A549 (cell line): ENCODE measurements around the gene FAM114A2. TPM values are rescaled to one million over a fixed set of nuclear protein-coding genes. Genes with fewer than 3 reads are reported as not detected.

Experiments
- ATAC-seq, 2 experiments: fragments of 200-7000 bp in 1 of 2; fragments of >200 bp in 1 of 2; cut with Nextera tagmentation in 1 of 2; cut with Tn5 transposase in 1 of 2; 3 replicates each; pipeline versions ENCODE4 v1.8.0 to v1.9.1; 2018 to 2020; ENCODE audit warnings: mild to moderate bottlenecking in 1 of 2, moderate library complexity in 1 of 2
- CTCF ChIA-PET: fragments of 300-600 bp; sonication (Branson Sonifier 250); formaldehyde crosslinking; extraction: SDS; loops from one replicate; lab custom pipeline; 2021; ENCODE audit warnings: antibody characterized with exemption, inconsistent platforms; lab: Yijun Ruan, JAX
- POLR2A ChIA-PET: fragments of 350-600 bp; formaldehyde crosslinking; extraction: SDS; loops from one replicate; lab custom pipeline; 2021; ENCODE audit warnings: antibody characterized with exemption, inconsistent platforms; lab: Yijun Ruan, JAX
- DNase-seq, 2 experiments: peaks; one replicate each; pipeline versions ENCODE4 v3.0.0 to v3.0.0-alpha.2; 2011 to 2016; ENCODE audit warnings: low read depth in 1 of 2, low spot score in 1 of 2
- FAIRE-seq: peaks from 2 replicates; lab custom pipeline; 2011; peaks lifted over from hg19 to GRCh38; lab: Jason Lieb, UNC
- H3K27ac ChIP-seq, 2 experiments: fragments of >200 bp; sonication (Bioruptor Twin); formaldehyde crosslinking; 3 replicates each; pipeline ENCODE4 v1.5.1; 2016 to 2017
- H3K4me1 ChIP-seq: fragments of >200 bp; sonication (Bioruptor Twin); formaldehyde crosslinking; 3 replicates; pipeline ENCODE4 v1.6.1; 2016
- H3K4me2 ChIP-seq: fragments of >200 bp; sonication (Bioruptor Twin); formaldehyde crosslinking; 3 replicates; pipeline ENCODE4 v1.6.1; 2016
- H3K4me3 ChIP-seq: fragments of >200 bp; sonication (Bioruptor Twin); formaldehyde crosslinking; 3 replicates; pipeline ENCODE4 v1.5.1; 2016
- H3K9me3 ChIP-seq: fragments of >200 bp; sonication (Bioruptor Twin); formaldehyde crosslinking; 3 replicates; pipeline ENCODE4 v1.6.1; 2016
- BCL3 ChIP-seq: fragments of >200 bp; sonication (Bioruptor Twin); formaldehyde crosslinking; IDR thresholded peaks from 3 replicates; pipeline ENCODE4 v1.6.1; 2016
- BHLHE40 ChIP-seq: IDR thresholded peaks from 2 replicates; pipeline ENCODE4 v1.6.1; 2012; ENCODE audit warnings: low read depth, low read length, inconsistent platforms
- CBX2 ChIP-seq: fragments of 200-600 bp; sonication (generic); IDR thresholded peaks from 2 replicates; pipeline ENCODE4 v1.6.1; 2016; ENCODE audit warnings: low read depth, mild to moderate bottlenecking, borderline replicate concordance
- CHD2 ChIP-seq: fragments of 150-350 bp; IDR thresholded peaks from 2 replicates; pipeline ENCODE4 v1.6.1; 2014; ENCODE audit warnings: low read length; ENCODE audit not compliant: partially characterized antibody
- EHMT2 ChIP-seq: fragments of 200-600 bp; sonication (generic); IDR thresholded peaks from 2 replicates; pipeline ENCODE4 v1.6.1; 2016; ENCODE audit warnings: antibody characterized with exemption, low read depth, mild to moderate bottlenecking, moderate library complexity
- EP300 ChIP-seq, 2 experiments: fragments of >200 bp; sonication (Bioruptor Twin); formaldehyde crosslinking; IDR thresholded peaks; 2 replicates in 1 of 2; 3 replicates in 1 of 2; pipeline ENCODE4 v1.6.1; 2016 to 2017
- FOXS1 ChIP-seq: fragments of 250-450 bp; sonication (Bioruptor Pico); IDR thresholded peaks from 2 replicates; pipeline ENCODE4 v1.5.0; 2020; ENCODE audit warnings: mild to moderate bottlenecking, moderate library complexity
- GATA3 ChIP-seq: IDR thresholded peaks from 2 replicates; pipeline ENCODE4 v1.6.1; 2012; ENCODE audit warnings: borderline replicate concordance
- HDAC2 ChIP-seq: fragments of 200-600 bp; sonication (generic); IDR thresholded peaks from 2 replicates; pipeline ENCODE4 v1.6.1; 2016
- HES2 ChIP-seq: fragments of >200 bp; sonication (Bioruptor Twin); formaldehyde crosslinking; IDR thresholded peaks from 2 replicates; pipeline ENCODE4 v1.6.1; 2016
- HMGXB4 ChIP-seq: fragments of 250-450 bp; sonication (Bioruptor Pico); IDR thresholded peaks from 2 replicates; pipeline ENCODE4 v1.5.0; 2021; ENCODE audit warnings: mild to moderate bottlenecking, moderate library complexity, borderline replicate concordance
- HOXB13 ChIP-seq: fragments of 250-450 bp; sonication (Bioruptor Pico); IDR thresholded peaks from 2 replicates; pipeline ENCODE4 v1.5.0; 2020; ENCODE audit warnings: low read depth, mild to moderate bottlenecking, moderate library complexity
- HOXB5 ChIP-seq: fragments of 250-450 bp; sonication (Bioruptor Pico); IDR thresholded peaks from 2 replicates; pipeline ENCODE4 v1.5.0; 2020; ENCODE audit warnings: mild to moderate bottlenecking, moderate library complexity
- JUNB ChIP-seq: fragments of >200 bp; sonication (Bioruptor Twin); formaldehyde crosslinking; IDR thresholded peaks from 2 replicates; pipeline ENCODE4 v1.6.1; 2016
- KDM5A ChIP-seq: fragments of 200-600 bp; sonication (generic); IDR thresholded peaks from 2 replicates; pipeline ENCODE4 v1.6.1; 2016; ENCODE audit warnings: antibody characterized with exemption, mild to moderate bottlenecking
- MAFK ChIP-seq: fragments of 450-650 bp; IDR thresholded peaks from 2 replicates; pipeline ENCODE4 v1.6.1; 2014; ENCODE audit not compliant: partially characterized antibody
- MAZ ChIP-seq: fragments of 150-350 bp; IDR thresholded peaks from 2 replicates; pipeline ENCODE4 v1.6.1; 2014; ENCODE audit warnings: antibody characterized with exemption, low read depth, low read length, borderline replicate concordance
- NFE2L2 ChIP-seq: fragments of 150-350 bp; conservative IDR thresholded peaks from 2 replicates; pipeline ENCODE4 v1.6.1; 2014; ENCODE audit warnings: low read length
- PBX3 ChIP-seq: IDR thresholded peaks from 2 replicates; pipeline ENCODE4 v1.6.1; 2012
- PHF8 ChIP-seq: fragments of 200-600 bp; sonication (generic); IDR thresholded peaks from 2 replicates; pipeline ENCODE4 v1.6.1; 2016; ENCODE audit warnings: low read depth, mild to moderate bottlenecking, antibody characterized with exemption, moderate library complexity, borderline replicate concordance
- POLR2A ChIP-seq: IDR thresholded peaks from 2 replicates; pipeline ENCODE4 v1.6.1; 2012; ENCODE audit warnings: mild to moderate bottlenecking, low read length
- RAD21 ChIP-seq, 2 experiments: fragments of >200 bp in 1 of 2; sonication (Bioruptor Twin) in 1 of 2; formaldehyde crosslinking in 1 of 2; IDR thresholded peaks in 1 of 2; conservative IDR thresholded peaks in 1 of 2; 2 replicates in 1 of 2; 3 replicates in 1 of 2; pipeline ENCODE4 v1.6.1; 2012 to 2018; ENCODE audit warnings: inconsistent platforms in 1 of 2
- SREBF2 ChIP-seq: fragments of 450-650 bp; IDR thresholded peaks from 2 replicates; pipeline ENCODE4 v1.6.1; 2014; ENCODE audit warnings: mild to moderate bottlenecking, moderate library complexity
- TFCP2L1 ChIP-seq: fragments of 250-450 bp; sonication (Bioruptor Pico); IDR thresholded peaks from 2 replicates; pipeline ENCODE4 v1.5.0; 2021; ENCODE audit warnings: mild to moderate bottlenecking
- ZC3H11A ChIP-seq: fragments of 450-650 bp; IDR thresholded peaks from 2 replicates; pipeline ENCODE4 v1.6.1; 2014; ENCODE audit warnings: antibody characterized with exemption, mild to moderate bottlenecking
- ZFP36 ChIP-seq: fragments of 450-650 bp; IDR thresholded peaks from 2 replicates; pipeline ENCODE4 v1.6.1; 2014; ENCODE audit warnings: borderline replicate concordance; ENCODE audit not compliant: partially characterized antibody
- WGBS: methylation state at CpG from one replicate; pipeline ENCODE4 v1.1.6; 2017; ENCODE audit errors: missing lambda C conversion rate; 5-methylcytosine and 5-hydroxymethylcytosine counted together
- polyA plus RNA-seq, 4 experiments: library from polyadenylated mRNA; depleted of rRNA in 3 of 4; stranded (reverse); fragments of >200 nt; fragmentation: RNase III in 1 of 4; extraction: RNeasy Plus Mini Kit Qiagen cat#74134 plus additional on column Dnase treatment in 1 of 4; gene quantifications; 2 replicates in 3 of 4; 3 replicates in 1 of 4; pipeline ENCODE4 v1.2.3, GENCODE V29; 2011 to 2017
- TF ChIP-seq, protein P1 (sequence below): IDR thresholded peaks from 2 replicates; pipeline ENCODE4 v1.6.1; 2012; ENCODE audit warnings: low read depth, borderline replicate concordance
- TF ChIP-seq, protein P2 (sequence below): fragments of 150-350 bp; IDR thresholded peaks from 2 replicates; pipeline ENCODE4 v1.6.1; 2014; ENCODE audit warnings: low read depth, mild to moderate bottlenecking, low read length
- TF ChIP-seq, protein P3 (sequence below): fragments of 450-650 bp; IDR thresholded peaks from 2 replicates; pipeline ENCODE4 v1.6.1; 2014; ENCODE audit warnings: antibody characterized with exemption

Gene FAM114A2
- polyA plus RNA-seq, 2 of the 4 experiments (the other 2 are of a cell fraction): 14.6 to 21.3 TPM

DNA sequence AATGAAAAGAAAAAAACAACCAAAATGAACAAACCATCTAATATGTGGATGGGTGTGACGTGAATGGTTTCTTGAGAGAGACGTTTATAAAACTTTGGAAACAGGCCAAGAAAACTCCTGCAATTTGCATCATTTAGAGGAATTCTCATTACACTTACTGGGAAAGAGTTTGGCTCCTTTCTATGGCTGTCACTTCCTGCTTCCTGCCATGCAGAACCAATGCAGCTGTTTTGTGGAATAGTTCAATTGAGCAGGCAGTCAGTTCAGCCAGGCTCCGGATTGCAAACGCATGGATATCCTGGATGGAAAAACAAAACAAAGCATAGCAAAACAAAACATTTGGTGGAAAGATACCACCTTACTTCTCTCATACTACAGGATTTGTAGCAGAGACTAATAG lies 36.6 kb downstream of the FAM114A2 start:
- no peak for ATAC-seq
- H3K4me3 ChIP-seq: no peak overlapping the region
- DNase-seq: no peak
- H3K4me1 ChIP-seq: no peaks in the 10 kb centered on the region
- FAIRE-seq: no peak
- 75% methylated on average over 4 of the region's 4 CpGs for WGBS
- TF ChIP-seq CBX2 (no peak), JUNB (no peak), CHD2 (no peak), FOXS1 (CRISPR knock-in tag) (no peak), PBX3 (no peak), BCL3 (no peak), PHF8 (no peak), EHMT2 (no peak), ZC3H11A (no peak)
- TF ChIP-seq, protein P1, sequence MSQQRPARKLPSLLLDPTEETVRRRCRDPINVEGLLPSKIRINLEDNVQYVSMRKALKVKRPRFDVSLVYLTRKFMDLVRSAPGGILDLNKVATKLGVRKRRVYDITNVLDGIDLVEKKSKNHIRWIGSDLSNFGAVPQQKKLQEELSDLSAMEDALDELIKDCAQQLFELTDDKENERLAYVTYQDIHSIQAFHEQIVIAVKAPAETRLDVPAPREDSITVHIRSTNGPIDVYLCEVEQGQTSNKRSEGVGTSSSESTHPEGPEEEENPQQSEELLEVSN: no peak
- ChIA-PET POLR2A (no interaction called here), CTCF (no interaction called here)
- no peaks in the 10 kb centered on the region for H3K9me3 ChIP-seq
- no peak overlapping the region for H3K27ac ChIP-seq
- no peak overlapping the region for H3K4me2 ChIP-seq

- DNase-seq (no peak), ATAC-seq (no peak), FAIRE-seq (no peak)
- Histone ChIP-seq H3K9me3 (no peaks in the 10 kb centered on the region), H3K4me1 (no peaks in the 10 kb centered on the region), H3K4me3 (no peak overlapping the region), H3K4me2 (no peak overlapping the region), H3K27ac (no peak overlapping the region)
- TF ChIP-seq JUNB: no peak
- TF ChIP-seq NFE2L2: no peak
- TF ChIP-seq GATA3: no peak
- CTCF ChIA-PET: no interaction called here
- POLR2A ChIA-PET: no interaction called here
Observed at GRCh38 chr5:154000703-154001102, 38.0 kb downstream of the FAM114A2 start.

GRCh38 chr5:153999995-154000394 lies 38.7 kb downstream of the FAM114A2 start:
- DNase-seq: no peak
- no peak for FAIRE-seq
- no peak overlapping the region for H3K4me2 ChIP-seq
- ChIA-PET POLR2A (no interaction called here), CTCF (no interaction called here)
- H3K4me1 ChIP-seq: no peaks in the 10 kb centered on the region
- H3K9me3 ChIP-seq: no peaks in the 10 kb centered on the region
- ATAC-seq: no peak
- 90% methylated on average over 3 of the region's 3 CpGs for WGBS
- no peak overlapping the region for H3K4me3 ChIP-seq
- TF ChIP-seq HOXB5 (CRISPR knock-in tag) (no peak), FOXS1 (CRISPR knock-in tag) (no peak), KDM5A (no peak), HMGXB4 (CRISPR knock-in tag) (no peak), CHD2 (no peak), POLR2A (no peak), EP300 (IDR thresholded peaks at IDR 0.05) (no peak), SREBF2 (no peak), RAD21 (conservative IDR thresholded peaks at IDR 0.05 in 1 of 2, IDR thresholded peaks at IDR 0.05 in 1 of 2) (no peak), BHLHE40 (no peak), HDAC2 (no peak), MAFK (no peak), ZC3H11A (no peak), HES2 (no peak), TFCP2L1 (no peak), ZFP36 (no peak), HOXB13 (no peak), MAZ (no peak)
- TF ChIP-seq, protein P2, sequence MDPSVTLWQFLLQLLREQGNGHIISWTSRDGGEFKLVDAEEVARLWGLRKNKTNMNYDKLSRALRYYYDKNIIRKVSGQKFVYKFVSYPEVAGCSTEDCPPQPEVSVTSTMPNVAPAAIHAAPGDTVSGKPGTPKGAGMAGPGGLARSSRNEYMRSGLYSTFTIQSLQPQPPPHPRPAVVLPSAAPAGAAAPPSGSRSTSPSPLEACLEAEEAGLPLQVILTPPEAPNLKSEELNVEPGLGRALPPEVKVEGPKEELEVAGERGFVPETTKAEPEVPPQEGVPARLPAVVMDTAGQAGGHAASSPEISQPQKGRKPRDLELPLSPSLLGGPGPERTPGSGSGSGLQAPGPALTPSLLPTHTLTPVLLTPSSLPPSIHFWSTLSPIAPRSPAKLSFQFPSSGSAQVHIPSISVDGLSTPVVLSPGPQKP: no peak
- TF ChIP-seq, protein P3, sequence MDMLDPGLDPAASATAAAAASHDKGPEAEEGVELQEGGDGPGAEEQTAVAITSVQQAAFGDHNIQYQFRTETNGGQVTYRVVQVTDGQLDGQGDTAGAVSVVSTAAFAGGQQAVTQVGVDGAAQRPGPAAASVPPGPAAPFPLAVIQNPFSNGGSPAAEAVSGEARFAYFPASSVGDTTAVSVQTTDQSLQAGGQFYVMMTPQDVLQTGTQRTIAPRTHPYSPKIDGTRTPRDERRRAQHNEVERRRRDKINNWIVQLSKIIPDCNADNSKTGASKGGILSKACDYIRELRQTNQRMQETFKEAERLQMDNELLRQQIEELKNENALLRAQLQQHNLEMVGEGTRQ: no peak
- H3K27ac ChIP-seq: no peak overlapping the region
